Measurements from ENCODE around the gene RHBG. TPM values are rescaled to one million over a fixed set of nuclear protein-coding genes. Genes with fewer than 3 reads are reported as not detected.

The RHBG gene
- total RNA-seq, 1 donor from 2014 or later = under 0.01 TPM

DNA sequence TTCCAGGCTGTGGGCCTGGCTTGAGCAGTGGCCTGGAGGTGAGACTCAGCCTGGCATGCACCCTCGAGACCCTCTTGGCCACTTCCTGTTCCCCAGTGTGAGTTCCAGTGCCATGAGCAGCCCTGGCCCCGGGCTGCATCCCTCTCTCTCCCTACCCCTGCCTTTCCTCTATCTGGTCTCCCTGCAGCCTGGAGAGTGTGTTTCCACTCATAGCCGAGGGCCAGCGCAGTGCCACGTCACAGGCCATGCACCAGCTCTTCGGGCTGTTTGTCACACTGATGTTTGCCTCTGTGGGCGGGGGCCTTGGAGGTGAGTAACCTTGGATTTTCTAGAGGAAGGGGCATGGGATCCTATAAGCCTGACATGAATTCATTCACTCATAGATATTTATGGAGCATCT, 13.6 kb downstream of the RHBG start:
- no peak overlapping the region for H3K4me3 ChIP-seq (ENCODE audit: low read depth, low read length)
- peaks cover 5% of the 10 kb centered on the region for H3K27me3 ChIP-seq (ENCODE audit: control insufficient read depth, insufficient read depth, low read length)
- DNase-seq (ENCODE audit: low read depth) (no peak), FAIRE-seq (no peak)
- TF ChIP-seq CTCF (IDR thresholded peaks at IDR 0.05; ENCODE audit: insufficient read depth, low read length, severe bottlenecking) = no peak
- no peaks in the 10 kb centered on the region for H3K36me3 ChIP-seq (ENCODE audit: control insufficient read depth, insufficient read depth, low read length)

DNA sequence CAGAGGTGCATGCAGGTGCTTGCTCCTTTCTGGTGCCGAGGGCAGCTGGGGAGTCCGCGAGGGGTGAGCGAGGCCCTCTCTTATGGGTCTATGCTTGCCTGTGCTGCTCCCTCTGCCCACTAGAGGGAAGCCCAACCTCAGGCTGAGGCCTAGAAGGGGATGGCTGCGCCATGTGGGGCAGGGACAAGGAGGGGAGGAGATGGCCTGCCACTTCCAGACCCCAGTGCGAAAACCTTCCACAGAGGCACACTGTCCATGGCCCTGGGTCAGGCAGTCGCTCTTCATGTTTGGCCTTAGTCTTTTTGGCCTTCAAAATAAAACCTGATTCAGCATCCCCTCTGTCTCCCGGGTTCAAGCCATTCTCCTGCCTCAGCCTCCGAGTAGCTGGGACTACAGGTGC, 14.0 kb downstream of the RHBG start:
- peaks cover 9% of the 10 kb centered on the region for H3K27me3 ChIP-seq (ENCODE audit: control insufficient read depth, insufficient read depth, low read length)
- no peak overlapping the region for H3K4me3 ChIP-seq (ENCODE audit: low read depth, low read length)
- TF ChIP-seq CTCF (IDR thresholded peaks at IDR 0.05; ENCODE audit: insufficient read depth, low read length, severe bottlenecking) = peak; percentile 95
- DNase-seq (ENCODE audit: low read depth) = peak; percentile 36
- no peak for FAIRE-seq
- no peaks in the 10 kb centered on the region for H3K36me3 ChIP-seq (ENCODE audit: control insufficient read depth, insufficient read depth, low read length)

- peaks cover 16% of the 10 kb centered on the region for H3K27me3 ChIP-seq (ENCODE audit: control insufficient read depth, insufficient read depth, low read length)
- FAIRE-seq = no peak
These were observed 15.0 kb downstream of the RHBG start for GRCh38 chr1:156384007-156384406.

GRCh38 chr1:156384658-156385057, 15.6 kb downstream of the RHBG start:
- no peaks in the 10 kb centered on the region for H3K36me3 ChIP-seq (ENCODE audit: control insufficient read depth, insufficient read depth, low read length)
- FAIRE-seq = no peak
- no peak for DNase-seq (ENCODE audit: low read depth)
- peaks cover 18% of the 10 kb centered on the region for H3K27me3 ChIP-seq (ENCODE audit: control insufficient read depth, insufficient read depth, low read length)
- no peak for TF ChIP-seq CTCF (IDR thresholded peaks at IDR 0.05; ENCODE audit: insufficient read depth, low read length, severe bottlenecking)
- no peak overlapping the region for H3K4me3 ChIP-seq (ENCODE audit: low read depth, low read length)

More at GRCh38 chr1:156384007-156384406, 15.0 kb downstream of the RHBG start:
- TF ChIP-seq CTCF (IDR thresholded peaks at IDR 0.05; ENCODE audit: insufficient read depth, low read length, severe bottlenecking) = no peak
- H3K4me3 ChIP-seq (ENCODE audit: low read depth, low read length) = no peak overlapping the region
- no peaks in the 10 kb centered on the region for H3K36me3 ChIP-seq (ENCODE audit: control insufficient read depth, insufficient read depth, low read length)
- no peak for DNase-seq (ENCODE audit: low read depth)

GRCh38 chr1:156385534-156386031, 16.6 kb downstream of the RHBG start:
- TF ChIP-seq CTCF (IDR thresholded peaks at IDR 0.05; ENCODE audit: insufficient read depth, low read length, severe bottlenecking) = peak; percentile 91
- Histone ChIP-seq H3K36me3 (ENCODE audit: control insufficient read depth, insufficient read depth, low read length) (no peaks in the 10 kb centered on the region), H3K27me3 (ENCODE audit: control insufficient read depth, insufficient read depth, low read length) (peaks cover 24% of the 10 kb centered on the region), H3K4me3 (ENCODE audit: low read depth, low read length) (no peak overlapping the region)
- FAIRE-seq (no peak), DNase-seq (ENCODE audit: low read depth) (peak; percentile 49)

Measured in bronchial epithelial cell (primary cell).